Body of pancreas (tissue), 4 donors: ENCODE results near the gene ERCC1.

ENCODE experiments used
- POLR2A ChIP-seq, 3 donors: fragments of 450-650 bp; IDR thresholded peaks; one replicate each; pipeline ENCODE4 v1.6.1; 2016; ENCODE audit warnings: antibody characterized with exemption in 3 of 3, mild to moderate bottlenecking in 2 of 3
- TF ChIP-seq, protein P1 (sequence below), 7 experiments: fragments of 450-650 bp in 4 of 7; fragments of 200-600 bp in 3 of 7; sonication (generic) in 3 of 7; IDR thresholded peaks; one replicate each; pipeline ENCODE4 v1.5.1; 2016 to 2019; ENCODE audit warnings: antibody characterized with exemption in 7 of 7

DNA sequence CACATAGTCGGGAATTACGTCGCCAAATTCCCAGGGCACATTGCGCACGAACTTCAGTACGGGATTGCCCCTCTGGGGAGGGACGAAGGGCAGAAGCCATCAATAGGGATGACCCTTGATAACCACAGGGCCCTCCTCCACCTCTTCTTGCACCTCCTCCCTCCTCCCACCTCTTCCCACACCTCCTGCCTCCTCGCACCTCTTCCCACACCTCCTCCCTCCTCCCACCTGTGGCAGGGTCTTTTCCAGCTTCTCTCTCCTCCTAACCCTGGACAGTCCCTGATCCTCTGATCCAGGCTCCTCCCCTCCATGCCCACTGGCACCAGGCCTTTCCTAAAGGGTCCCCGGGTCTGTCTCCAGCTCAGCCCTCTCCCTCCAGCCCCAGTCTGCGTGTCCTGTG, 3.4 kb downstream of the ERCC1 start:
- TF ChIP-seq, protein P1, sequence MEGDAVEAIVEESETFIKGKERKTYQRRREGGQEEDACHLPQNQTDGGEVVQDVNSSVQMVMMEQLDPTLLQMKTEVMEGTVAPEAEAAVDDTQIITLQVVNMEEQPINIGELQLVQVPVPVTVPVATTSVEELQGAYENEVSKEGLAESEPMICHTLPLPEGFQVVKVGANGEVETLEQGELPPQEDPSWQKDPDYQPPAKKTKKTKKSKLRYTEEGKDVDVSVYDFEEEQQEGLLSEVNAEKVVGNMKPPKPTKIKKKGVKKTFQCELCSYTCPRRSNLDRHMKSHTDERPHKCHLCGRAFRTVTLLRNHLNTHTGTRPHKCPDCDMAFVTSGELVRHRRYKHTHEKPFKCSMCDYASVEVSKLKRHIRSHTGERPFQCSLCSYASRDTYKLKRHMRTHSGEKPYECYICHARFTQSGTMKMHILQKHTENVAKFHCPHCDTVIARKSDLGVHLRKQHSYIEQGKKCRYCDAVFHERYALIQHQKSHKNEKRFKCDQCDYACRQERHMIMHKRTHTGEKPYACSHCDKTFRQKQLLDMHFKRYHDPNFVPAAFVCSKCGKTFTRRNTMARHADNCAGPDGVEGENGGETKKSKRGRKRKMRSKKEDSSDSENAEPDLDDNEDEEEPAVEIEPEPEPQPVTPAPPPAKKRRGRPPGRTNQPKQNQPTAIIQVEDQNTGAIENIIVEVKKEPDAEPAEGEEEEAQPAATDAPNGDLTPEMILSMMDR (IDR thresholded peaks at IDR 0.05) = no peak
- no peak for TF ChIP-seq POLR2A (IDR thresholded peaks at IDR 0.05)
